WI38 (cell line): ENCODE data around the gene MIP.

Experiments
- H3K4me3 ChIP-seq: 2 replicates; pipeline ENCODE4 v1.5.1; 2011; ENCODE audit warnings: low read depth, mild to moderate bottlenecking, control low read depth, low read length
- CTCF ChIP-seq: IDR thresholded peaks from 2 replicates; pipeline ENCODE4 v1.5.1; 2012; ENCODE audit warnings: low read depth, mild to moderate bottlenecking, control low read depth, low read length

MIP gene

GRCh38 chr12:56487448-56488040 lies 33.1 kb upstream of the MIP start:
- H3K4me3 ChIP-seq = peak overlapping the region; percentile 54
- TF ChIP-seq CTCF = no peak

DNA sequence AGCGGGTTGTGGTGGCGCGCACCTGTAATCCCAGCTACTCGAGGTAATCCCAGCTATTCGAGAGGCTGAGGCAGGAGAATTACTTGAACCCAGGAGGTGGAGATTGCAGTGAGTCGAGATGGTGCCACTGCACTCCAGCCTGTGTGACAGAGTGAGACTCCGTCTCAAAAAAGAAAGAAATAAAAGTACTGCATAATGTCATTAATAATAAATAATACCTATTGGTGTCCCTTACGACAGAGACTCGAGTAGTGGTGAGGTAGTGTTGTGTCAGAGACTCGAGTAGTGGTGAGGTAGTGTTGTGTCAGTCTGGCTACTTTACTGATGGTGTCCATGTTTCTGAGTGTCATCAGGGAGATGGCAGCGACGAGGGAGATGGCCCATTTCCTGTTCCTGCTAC lies 32.2 kb upstream of the MIP start:
- no peak overlapping the region for H3K4me3 ChIP-seq
- TF ChIP-seq CTCF = no peak

DNA sequence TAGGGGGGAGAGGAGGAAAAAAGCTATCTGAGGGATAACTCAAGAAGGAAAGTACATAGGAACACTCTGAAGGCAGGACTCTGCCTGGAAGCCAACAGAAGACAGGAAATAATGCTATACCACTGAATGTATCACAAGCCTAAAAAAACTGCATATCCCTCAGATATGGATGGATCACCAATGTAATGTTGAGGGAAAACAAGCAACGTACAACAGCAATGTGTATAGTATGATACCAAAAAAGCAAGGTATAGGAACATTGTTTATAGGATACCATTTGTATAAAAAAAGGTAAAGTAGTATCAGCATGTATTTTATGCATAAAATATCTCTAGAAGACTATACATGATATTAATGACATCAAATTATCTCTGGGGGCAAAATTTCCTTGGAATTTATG lies 30.1 kb upstream of the MIP start:
- TF ChIP-seq CTCF = no peak
- no peak overlapping the region for H3K4me3 ChIP-seq

GRCh38 chr12:56479625-56480024 lies 25.2 kb upstream of the MIP start:
- TF ChIP-seq CTCF = no peak
- no peak overlapping the region for H3K4me3 ChIP-seq

GRCh38 chr12:56477521-56478225 lies 23.2 kb upstream of the MIP start:
- no peak overlapping the region for H3K4me3 ChIP-seq
- no peak for TF ChIP-seq CTCF

- no peak overlapping the region for H3K4me3 ChIP-seq
- no peak for TF ChIP-seq CTCF
Measured at GRCh38 chr12:56476972-56477432, 22.5 kb upstream of the MIP start.

- no peak for TF ChIP-seq CTCF
- H3K4me3 ChIP-seq = no peak overlapping the region
Measured at GRCh38 chr12:56476143-56476542, 21.7 kb upstream of the MIP start.
